Neural progenitor cell (in vitro differentiated cells): ENCODE data around the gene TTC39A. TPM values are rescaled to one million over a fixed set of nuclear protein-coding genes. Genes with fewer than 3 reads are reported as not detected.

ENCODE experiments used
- DNase-seq: peaks from one replicate; pipeline ENCODE4 v3.0.0-alpha.2; 2016; ENCODE audit warnings: low spot score
- H2AFZ ChIP-seq: fragments of 200-600 bp; sonication (generic); replicated peaks from 2 replicates; pipeline ENCODE4 v1.6.1; 2016; ENCODE audit warnings: antibody characterized with exemption
- H3F3A ChIP-seq: fragments of 200-600 bp; sonication (generic); 2 replicates; pipeline ENCODE4 v1.6.1; 2016; ENCODE audit warnings: antibody characterized with exemption, low read depth
- H3K27ac ChIP-seq: fragments of 200-600 bp; sonication (generic); 2 replicates; pipeline ENCODE4 v1.5.1; 2016; ENCODE audit warnings: mild to moderate bottlenecking
- H3K27me3 ChIP-seq: fragments of 200-600 bp; sonication (generic); 2 replicates; pipeline ENCODE4 v1.6.1; 2016; ENCODE audit warnings: mild to moderate bottlenecking, moderate library complexity
- H3K36me3 ChIP-seq: fragments of 200-600 bp; sonication (generic); 2 replicates; pipeline ENCODE4 v1.5.1; 2016
- H3K4me1 ChIP-seq: fragments of 200-600 bp; sonication (generic); 2 replicates; pipeline ENCODE4 v1.6.1; 2016; ENCODE audit warnings: mixed run types
- H3K4me2 ChIP-seq: fragments of 200-600 bp; sonication (generic); 2 replicates; pipeline ENCODE4 v1.6.1; 2016
- H3K4me3 ChIP-seq: fragments of 200-600 bp; sonication (generic); 2 replicates; pipeline ENCODE4 v1.5.1; 2016
- H3K79me2 ChIP-seq: fragments of 200-600 bp; sonication (generic); 2 replicates; pipeline ENCODE4 v1.6.1; 2016; ENCODE audit warnings: low read depth
- H3K9ac ChIP-seq: fragments of 200-600 bp; sonication (generic); 2 replicates; pipeline ENCODE4 v1.6.1; 2016
- H3K9me3 ChIP-seq: fragments of 200-600 bp; sonication (generic); 2 replicates; pipeline ENCODE4 v1.5.1; 2016; ENCODE audit warnings: low read depth
- H4K20me1 ChIP-seq: fragments of 200-600 bp; sonication (generic); 2 replicates; pipeline ENCODE4 v1.6.1; 2016; ENCODE audit warnings: low read depth
- H3K27ac Mint-ChIP-seq: 3 replicates; pipeline ENCODE4 v1.8.0; 2021; ENCODE audit warnings: mixed read lengths
- H3K27me3 Mint-ChIP-seq: 2 replicates; pipeline ENCODE4 v1.8.0; 2022; ENCODE audit warnings: low read depth, mild to moderate bottlenecking, inconsistent platforms, moderate library complexity, mixed read lengths; ENCODE audit not compliant: insufficient read depth
- H3K36me3 Mint-ChIP-seq: 3 replicates; pipeline ENCODE4 v1.8.0; 2021; ENCODE audit warnings: mixed read lengths
- H3K4me1 Mint-ChIP-seq: 3 replicates; pipeline ENCODE4 v1.8.0; 2021; ENCODE audit warnings: mixed read lengths
- H3K4me3 Mint-ChIP-seq: 3 replicates; pipeline ENCODE4 v1.8.0; 2021; ENCODE audit warnings: mild to moderate bottlenecking, moderate library complexity, mixed read lengths
- H3K9me3 Mint-ChIP-seq: 3 replicates; pipeline ENCODE4 v1.8.0; 2020; ENCODE audit warnings: mixed read lengths
- CTCF ChIP-seq: fragments of 200-600 bp; sonication (generic); IDR thresholded peaks from 2 replicates; pipeline ENCODE4 v1.5.1; 2017; ENCODE audit warnings: antibody characterized with exemption, mild to moderate bottlenecking
- EZH2 ChIP-seq: fragments of 200-600 bp; sonication (generic); IDR thresholded peaks from 2 replicates; pipeline ENCODE4 v1.6.1; 2017; ENCODE audit warnings: antibody characterized with exemption, mild to moderate bottlenecking, moderate library complexity
- EZH2phosphoT487 ChIP-seq: fragments of 200-600 bp; sonication (generic); IDR thresholded peaks from 2 replicates; pipeline ENCODE4 v1.6.1; 2017; ENCODE audit warnings: antibody characterized with exemption
- total RNA-seq: library from RNA; depleted of rRNA; stranded (reverse); fragments of >200 nt; gene quantifications from 2 replicates; pipeline ENCODE4 v1.2.3, GENCODE V29; 2015; ENCODE audit warnings: low replicate concordance

The TTC39A gene
- total RNA-seq, 1 donor from 2014 or later = 0.94 TPM

GRCh38 chr1:51290489-51290847, 39.9 kb downstream of the TTC39A start:
- Mint-ChIP-seq H3K4me1 (no peaks in the 10 kb centered on the region), H3K27ac (no peak overlapping the region), H3K9me3 (no peaks in the 10 kb centered on the region), H3K4me3 (no peak overlapping the region), H3K27me3 (peaks cover 3% of the 10 kb centered on the region), H3K36me3 (no peaks in the 10 kb centered on the region)
- H3K9ac ChIP-seq = no peak overlapping the region
- TF ChIP-seq CTCF (no peak), EZH2phosphoT487 (no peak), EZH2 (no peak)
- H4K20me1 ChIP-seq = no peaks in the 10 kb centered on the region
- H3K27me3 ChIP-seq = no peaks in the 10 kb centered on the region
- no peaks in the 10 kb centered on the region for H3K4me1 ChIP-seq
- no peaks in the 10 kb centered on the region for H3K36me3 ChIP-seq
- no peaks in the 10 kb centered on the region for H3F3A ChIP-seq
- no peak overlapping the region for H3K4me3 ChIP-seq
- no peaks in the 10 kb centered on the region for H3K9me3 ChIP-seq
- H2AFZ ChIP-seq = no peak overlapping the region
- H3K27ac ChIP-seq = no peak overlapping the region
- no peak overlapping the region for H3K4me2 ChIP-seq
- DNase-seq = no peak
- H3K79me2 ChIP-seq = no peaks in the 10 kb centered on the region

GRCh38 chr1:51289676-51290488, 40.5 kb downstream of the TTC39A start:
- no peaks in the 10 kb centered on the region for H3K36me3 Mint-ChIP-seq
- H3K4me3 Mint-ChIP-seq = no peak overlapping the region
- H3K27me3 Mint-ChIP-seq = peaks cover 3% of the 10 kb centered on the region
- H3K27ac Mint-ChIP-seq = no peak overlapping the region
- Histone ChIP-seq H3K4me3 (no peak overlapping the region), H4K20me1 (peaks cover 2% of the 10 kb centered on the region), H3K4me1 (peaks cover 2% of the 10 kb centered on the region), H3K36me3 (no peaks in the 10 kb centered on the region), H3K9ac (no peak overlapping the region), H3K4me2 (no peak overlapping the region), H3K79me2 (no peaks in the 10 kb centered on the region), H3K27ac (no peak overlapping the region), H3F3A (peaks cover 2% of the 10 kb centered on the region), H3K27me3 (no peaks in the 10 kb centered on the region), H3K9me3 (no peaks in the 10 kb centered on the region), H2AFZ (no peak overlapping the region)
- TF ChIP-seq CTCF (no peak), EZH2 (no peak), EZH2phosphoT487 (no peak)
- H3K4me1 Mint-ChIP-seq = peaks cover 2% of the 10 kb centered on the region
- no peak for DNase-seq
- no peaks in the 10 kb centered on the region for H3K9me3 Mint-ChIP-seq

- Histone ChIP-seq H3K79me2 (no peaks in the 10 kb centered on the region), H3K27me3 (no peaks in the 10 kb centered on the region), H3K4me3 (no peak overlapping the region), H3K27ac (no peak overlapping the region), H3F3A (peaks cover 11% of the 10 kb centered on the region), H3K9me3 (no peaks in the 10 kb centered on the region), H4K20me1 (peaks cover 7% of the 10 kb centered on the region), H3K4me1 (peaks cover 12% of the 10 kb centered on the region), H3K9ac (no peak overlapping the region), H3K4me2 (no peak overlapping the region), H3K36me3 (no peaks in the 10 kb centered on the region), H2AFZ (no peak overlapping the region)
- Mint-ChIP-seq H3K4me1 (peaks cover 7% of the 10 kb centered on the region), H3K9me3 (no peaks in the 10 kb centered on the region), H3K27me3 (peaks cover 3% of the 10 kb centered on the region), H3K36me3 (no peaks in the 10 kb centered on the region), H3K27ac (no peak overlapping the region), H3K4me3 (no peak overlapping the region)
- TF ChIP-seq CTCF (no peak), EZH2 (no peak), EZH2phosphoT487 (no peak)
- DNase-seq = no peak
These were observed 41.8 kb downstream of the TTC39A start for GRCh38 chr1:51288578-51288977.
